DND-41 (cell line): ENCODE data around the gene CCAR1.
"Not testable (repeated sequence)": the region's sequence is repeated elsewhere in the genome, so short reads cannot be mapped to it uniquely, and the experiment has no call there.

ENCODE experiments used
- ATAC-seq: fragments of 200-7000 bp; cut with Tn5 transposase; 3 replicates; pipeline ENCODE4 v1.9.1; 2021; ENCODE audit warnings: low read depth; ENCODE audit not compliant: insufficient read depth
- DNase-seq: peaks from one replicate; pipeline ENCODE4 v3.0.0-alpha.2; 2020
- H2AFZ ChIP-seq: 2 replicates; pipeline ENCODE4 v1.6.0; 2012; ENCODE audit warnings: low read depth, low read length
- H3K27ac ChIP-seq: 2 replicates; pipeline ENCODE4 v1.5.1; 2012; ENCODE audit warnings: low read length, inconsistent platforms
- H3K27me3 ChIP-seq: fragments of 200-600 bp; sonication (generic); 2 replicates; pipeline ENCODE4 v1.6.0; 2012; ENCODE audit warnings: low read length, mild to moderate bottlenecking, inconsistent platforms; ENCODE audit not compliant: insufficient read depth, poor library complexity
- H3K36me3 ChIP-seq: 2 replicates; pipeline ENCODE4 v1.5.1; 2012; ENCODE audit warnings: low read length, inconsistent platforms; ENCODE audit not compliant: insufficient read depth
- H3K4me1 ChIP-seq: 2 replicates; pipeline ENCODE4 v1.5.1; 2012; ENCODE audit warnings: mild to moderate bottlenecking, low read length; ENCODE audit not compliant: insufficient read depth
- H3K4me2 ChIP-seq: 2 replicates; pipeline ENCODE4 v1.6.0; 2012; ENCODE audit warnings: mild to moderate bottlenecking, moderate library complexity, low read length, inconsistent platforms; ENCODE audit not compliant: insufficient read depth
- H3K4me3 ChIP-seq, 2 experiments: fragments of 200-600 bp in 1 of 2; shearing (Covaris generic) in 1 of 2; 2 replicates each; pipeline ENCODE4 v1.5.1; 2012 to 2016; ENCODE audit warnings: inconsistent platforms in 2 of 2, low read length in 2 of 2, mild to moderate bottlenecking in 2 of 2, low read depth in 1 of 2, moderate library complexity in 1 of 2
- H3K79me2 ChIP-seq: 2 replicates; pipeline ENCODE4 v1.6.0; 2012; ENCODE audit warnings: low read length, inconsistent platforms; ENCODE audit not compliant: insufficient read depth
- H3K9ac ChIP-seq: 2 replicates; pipeline ENCODE4 v1.6.0; 2012; ENCODE audit warnings: low read depth, mild to moderate bottlenecking, inconsistent platforms, low read length, moderate library complexity
- H3K9me3 ChIP-seq: 2 replicates; pipeline ENCODE4 v1.5.1; 2012; ENCODE audit warnings: low read length, moderate library complexity, mild to moderate bottlenecking, inconsistent platforms; ENCODE audit not compliant: insufficient read depth, severe bottlenecking
- H4K20me1 ChIP-seq: 2 replicates; pipeline ENCODE4 v1.6.0; 2012; ENCODE audit warnings: low read length; ENCODE audit not compliant: insufficient read depth
- CTCF ChIP-seq: IDR thresholded peaks from 2 replicates; pipeline ENCODE4 v1.5.1; 2012; ENCODE audit warnings: borderline replicate concordance, low read length, moderate library complexity, mild to moderate bottlenecking; ENCODE audit not compliant: poor library complexity, severe bottlenecking; ENCODE audit errors: extremely low read depth
- EZH2 ChIP-seq: IDR thresholded peaks from 3 replicates; pipeline ENCODE4 v1.6.1; 2012; ENCODE audit warnings: borderline replicate concordance, low read depth, mild to moderate bottlenecking, moderate library complexity, low read length, inconsistent platforms; ENCODE audit not compliant: severe bottlenecking

CCAR1 gene

GRCh38 chr10:68837626-68838322, 116.7 kb downstream of the CCAR1 start:
- Histone ChIP-seq H3K4me2 (no peak overlapping the region), H3K9ac (no peak overlapping the region), H4K20me1 (no peaks in the 10 kb centered on the region), H3K9me3 (no peaks in the 10 kb centered on the region), H3K4me3 (no peak overlapping the region), H3K27me3 (no peaks in the 10 kb centered on the region), H3K79me2 (no peaks in the 10 kb centered on the region), H3K36me3 (no peaks in the 10 kb centered on the region), H3K4me1 (no peaks in the 10 kb centered on the region), H3K27ac (no peak overlapping the region), H2AFZ (no peak overlapping the region)
- DNase-seq (no peak), ATAC-seq (no peak)
- TF ChIP-seq CTCF: no peak
- TF ChIP-seq EZH2: no peak

DNA sequence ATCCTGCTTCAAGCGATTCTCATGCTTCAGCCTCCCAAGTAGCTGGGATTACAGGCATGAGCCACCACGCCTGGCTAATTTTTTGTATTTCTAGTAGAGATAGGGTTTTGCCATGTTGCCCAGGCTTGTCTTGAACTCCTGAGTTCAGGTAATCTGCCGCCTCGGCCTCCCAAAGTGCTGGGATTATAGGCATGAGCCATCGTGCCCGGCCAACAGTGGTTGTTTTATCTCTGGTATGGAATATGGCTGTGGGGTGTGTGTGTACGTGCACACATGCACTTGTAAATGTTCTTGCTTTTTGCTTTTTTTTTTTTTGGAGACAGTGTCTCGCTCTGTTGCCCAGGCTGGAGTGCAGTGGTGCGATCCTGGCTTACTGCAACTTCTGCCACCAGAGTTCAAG, 119.6 kb downstream of the CCAR1 start:
- H3K36me3 ChIP-seq, H3K79me2 ChIP-seq, H3K4me2 ChIP-seq, H3K4me1 ChIP-seq, ATAC-seq, H2AFZ ChIP-seq, H3K4me3 ChIP-seq, H3K27me3 ChIP-seq, H3K27ac ChIP-seq, H4K20me1 ChIP-seq, H3K9me3 ChIP-seq, H3K9ac ChIP-seq, DNase-seq: not testable (repeated sequence)
